ENCODE data around the gene NEU4. TPM values are rescaled to one million over a fixed set of nuclear protein-coding genes. Genes with fewer than 3 reads are reported as not detected.

The NEU4 gene
- total RNA-seq, 1 donor from 2014 or later: 0.88 TPM

- no peak for TF ChIP-seq CTCF (IDR thresholded peaks at IDR 0.05; ENCODE audit: partially characterized antibody, unreplicated experiment)
- Mint-ChIP-seq H3K4me3 (ENCODE audit: unreplicated experiment) (peak overlapping the region; percentile 67), H3K27me3 (ENCODE audit: unreplicated experiment) (peaks cover 13% of the 10 kb centered on the region), H3K4me1 (ENCODE audit: low read depth, unreplicated experiment) (peaks cover 26% of the 10 kb centered on the region), H3K36me3 (ENCODE audit: unreplicated experiment) (peaks cover 20% of the 10 kb centered on the region), H3K27ac (ENCODE audit: unreplicated experiment) (peak overlapping the region; percentile 42), H3K9me3 (ENCODE audit: unreplicated experiment) (peaks cover 18% of the 10 kb centered on the region)
- no peak for DNase-seq
Measured at GRCh38 chr2:241865416-241865956, 56.5 kb downstream of the NEU4 start.

- no peak for TF ChIP-seq CTCF (IDR thresholded peaks at IDR 0.05; ENCODE audit: partially characterized antibody, unreplicated experiment)
- H3K4me1 Mint-ChIP-seq (ENCODE audit: low read depth, unreplicated experiment): peaks cover 26% of the 10 kb centered on the region
- H3K4me3 Mint-ChIP-seq (ENCODE audit: unreplicated experiment): peak overlapping the region; percentile 67
- H3K36me3 Mint-ChIP-seq (ENCODE audit: unreplicated experiment): peaks cover 20% of the 10 kb centered on the region
- peaks cover 13% of the 10 kb centered on the region for H3K27me3 Mint-ChIP-seq (ENCODE audit: unreplicated experiment)
- peak; percentile 67 for DNase-seq
- H3K27ac Mint-ChIP-seq (ENCODE audit: unreplicated experiment): peak overlapping the region; percentile 42
- peaks cover 17% of the 10 kb centered on the region for H3K9me3 Mint-ChIP-seq (ENCODE audit: unreplicated experiment)
Measured at GRCh38 chr2:241865957-241866789, 57.2 kb downstream of the NEU4 start.

Other genes starting within 250 kb of the NEU4 start
- 32.4 TPM for gene THAP4, start 172.0 kb upstream of the NEU4 start, total RNA-seq (ENCODE audit: unreplicated experiment)
- 115 TPM for gene ATG4B, start 171.5 kb upstream of the NEU4 start, total RNA-seq (ENCODE audit: unreplicated experiment)
- 32.8 TPM for gene DTYMK, start 122.4 kb upstream of the NEU4 start, total RNA-seq (ENCODE audit: unreplicated experiment)
- gene ING5, start 107.2 kb upstream of the NEU4 start, total RNA-seq (ENCODE audit: unreplicated experiment): 38.3 TPM
- 12.5 TPM for gene D2HGDH, start 74.6 kb upstream of the NEU4 start, total RNA-seq (ENCODE audit: unreplicated experiment)
- gene GAL3ST2, start 32.4 kb upstream of the NEU4 start, total RNA-seq (ENCODE audit: unreplicated experiment): 0.42 TPM
- not detected for gene PDCD1, start 49.7 kb downstream of the NEU4 start, total RNA-seq (ENCODE audit: unreplicated experiment)
- gene RTP5, start 60.5 kb downstream of the NEU4 start, total RNA-seq (ENCODE audit: unreplicated experiment): not detected

All from glutamatergic neuron (in vitro differentiated cells).